LNCaP clone FGC (cell line): Measurements from ENCODE around the gene RPS19.

ENCODE experiments used
- DNase-seq: peaks from one replicate; pipeline ENCODE4 v3.0.0-alpha.2; 2011; ENCODE audit warnings: low read depth
- H3K4me3 ChIP-seq: 2 replicates; pipeline ENCODE4 v1.5.1; 2011; ENCODE audit warnings: mild to moderate bottlenecking, low read depth, low read length, control low read depth
- CTCF ChIP-seq: IDR thresholded peaks from 2 replicates; pipeline ENCODE4 v1.5.1; 2012; ENCODE audit warnings: mild to moderate bottlenecking; ENCODE audit not compliant: control insufficient read depth, insufficient read depth; ENCODE audit errors: extremely low read depth

Gene RPS19

GRCh38 chr19:41859618-41860418 lies at the start of gene RPS19:
TSS of gene RPS19 (plus strand) at chr19:41860255. CDS start at chr19:41860775, 520 bp downstream.
- peak within 1 kb of the TSS; percentile 92 for H3K4me3 ChIP-seq
- DNase-seq = peak; percentile 89
- no peak for TF ChIP-seq CTCF

- H3K4me3 ChIP-seq = no peak overlapping the region
- no peak for TF ChIP-seq CTCF
- no peak for DNase-seq
These were observed 49.8 kb upstream of the RPS19 start for GRCh38 chr19:41810301-41810700.

GRCh38 chr19:41811036-41811435 lies 49.0 kb upstream of the RPS19 start:
- no peak for DNase-seq
- TF ChIP-seq CTCF = no peak
- H3K4me3 ChIP-seq = no peak overlapping the region

- TF ChIP-seq CTCF = no peak
- no peak overlapping the region for H3K4me3 ChIP-seq
- DNase-seq = no peak
These were observed 48.1 kb upstream of the RPS19 start for GRCh38 chr19:41811981-41812380.

- no peak for DNase-seq
These were observed 46.1 kb upstream of the RPS19 start for GRCh38 chr19:41813911-41814310.

GRCh38 chr19:41815301-41815700 lies 44.8 kb upstream of the RPS19 start:
- no peak overlapping the region for H3K4me3 ChIP-seq
- TF ChIP-seq CTCF = no peak
- no peak for DNase-seq

More at GRCh38 chr19:41813911-41814310, 46.1 kb upstream of the RPS19 start:
- no peak overlapping the region for H3K4me3 ChIP-seq
- no peak for TF ChIP-seq CTCF

GRCh38 chr19:41816761-41817160 lies 43.3 kb upstream of the RPS19 start:
- no peak for TF ChIP-seq CTCF
- no peak overlapping the region for H3K4me3 ChIP-seq

More at GRCh38 chr19:41816761-41817160, 43.3 kb upstream of the RPS19 start:
- DNase-seq = no peak
